Activated CD8-positive, alpha-beta memory T cell treated with anti-CD3 and anti-CD28 coated beads for 48 hours (primary cell): ENCODE data around the gene SULT1C2.
"Not testable (repeated sequence)": the region's sequence is repeated elsewhere in the genome, so short reads cannot be mapped to it uniquely, and the experiment has no call there.

Experiments
- DNase-seq, 3 experiments: peaks; one replicate each; pipeline ENCODE4 v3.0.0-alpha.2; 2020; ENCODE audit warnings: low read depth in 2 of 3, low spot score in 2 of 3

Gene SULT1C2

GRCh38 chr2:108348816-108349570, 60.3 kb downstream of the SULT1C2 start:
- DNase-seq: no peak

- no peak for DNase-seq
Observed at GRCh38 chr2:108349571-108349928, 60.9 kb downstream of the SULT1C2 start.

GRCh38 chr2:108351889-108352288, 63.2 kb downstream of the SULT1C2 start:
- no peak for DNase-seq

- DNase-seq: no peak
Observed at GRCh38 chr2:108354136-108354535, 65.4 kb downstream of the SULT1C2 start.

GRCh38 chr2:108355906-108356734, 67.4 kb downstream of the SULT1C2 start:
- no peak for DNase-seq

GRCh38 chr2:108359336-108359735, 70.6 kb downstream of the SULT1C2 start:
- DNase-seq: not testable (repeated sequence)
